Spleen (tissue), 7 donors: ENCODE results near the gene CHRDL2.

Experiments used
- CTCF ChIP-seq, 11 experiments: fragments of 200-600 bp in 7 of 11; fragments of 450-650 bp in 4 of 11; sonication (generic) in 4 of 11; IDR thresholded peaks in 8 of 11; conservative IDR thresholded peaks in 3 of 11; 1 replicate in 7 of 11; 2 replicates in 4 of 11; pipeline versions ENCODE4 v1.4.0 to v1.8.0; 2016 to 2021; ENCODE audit warnings: antibody characterized with exemption in 11 of 11, inconsistent platforms in 4 of 11, mild to moderate bottlenecking in 1 of 11
- POLR2A ChIP-seq, 3 donors: fragments of 450-650 bp; IDR thresholded peaks; one replicate each; pipeline ENCODE4 v1.5.1; 2017; ENCODE audit warnings: antibody characterized with exemption in 3 of 3, mild to moderate bottlenecking in 1 of 3
- POLR2AphosphoS5 ChIP-seq, 3 donors: sonication (generic); formaldehyde crosslinking; IDR thresholded peaks; one replicate each; pipeline ENCODE4 v1.5.1; 2017; ENCODE audit warnings: antibody characterized with exemption in 3 of 3
- donor health status: DM: no; HTN: no; CAD: no; lungs with moderate emphysema.
- donor health status: DM: no; HTN: no; CAD: no.
- donor health status: DM: no; HTN: no; CAD: no.

- no peak for TF ChIP-seq CTCF (IDR thresholded peaks at IDR 0.05 in 8 of 11, conservative IDR thresholded peaks at IDR 0.05 in 3 of 11)
- no peak for TF ChIP-seq POLR2A (IDR thresholded peaks at IDR 0.05)
- no peak for TF ChIP-seq POLR2AphosphoS5 (IDR thresholded peaks at IDR 0.05)
Measured at GRCh38 chr11:74734559-74734925, 3.3 kb upstream of the CHRDL2 start.
